Activated naive CD4-positive, alpha-beta T cell treated with anti-CD3 and anti-CD28 coated beads, Interleukin-2, amount 10 ng/mL, durations not matched to agents 7 days and 5 days (primary cell): Measurements from ENCODE around the gene NUMB.
"Not testable (repeated sequence)": the region's sequence is repeated elsewhere in the genome, so short reads cannot be mapped to it uniquely, and the experiment has no call there.

Experiments used
- CTCF ChIA-PET: fragments of 350-600 bp; sonication (Branson Sonifier 250); formaldehyde crosslinking; loops from one replicate; lab custom pipeline; 2021; ENCODE audit warnings: antibody characterized with exemption; lab: Charles Lee
- DNase-seq: peaks from one replicate; pipeline ENCODE4 v3.0.0-alpha.2; 2020
- H3K27ac Mint-ChIP-seq: one replicate; pipeline ENCODE4 v1.8.0; 2021; ENCODE audit warnings: mild to moderate bottlenecking, moderate library complexity, mixed read lengths
- H3K27me3 Mint-ChIP-seq: one replicate; pipeline ENCODE4 v1.8.0; 2021; ENCODE audit warnings: mild to moderate bottlenecking, mixed read lengths
- H3K36me3 Mint-ChIP-seq: one replicate; pipeline ENCODE4 v1.8.0; 2021; ENCODE audit warnings: mixed read lengths
- H3K4me1 Mint-ChIP-seq: one replicate; pipeline ENCODE4 v1.8.0; 2021; ENCODE audit warnings: mixed read lengths
- H3K4me3 Mint-ChIP-seq: one replicate; pipeline ENCODE4 v1.8.0; 2021; ENCODE audit warnings: mild to moderate bottlenecking, moderate library complexity, mixed read lengths
- H3K9me3 Mint-ChIP-seq: one replicate; pipeline ENCODE4 v1.8.0; 2021; ENCODE audit warnings: mixed read lengths

The NUMB gene

GRCh38 chr14:73339846-73340595 is 118.3 kb downstream of the NUMB start:
- CTCF ChIA-PET = no interaction called here
- peaks cover 4% of the 10 kb centered on the region for H3K4me1 Mint-ChIP-seq
- H3K27me3 Mint-ChIP-seq = no peaks in the 10 kb centered on the region

GRCh38 chr14:73339206-73339605 is 119.1 kb downstream of the NUMB start:
- Mint-ChIP-seq H3K27me3 (no peaks in the 10 kb centered on the region), H3K36me3 (peaks cover 2% of the 10 kb centered on the region), H3K27ac (no peak overlapping the region), H3K9me3 (no peaks in the 10 kb centered on the region), H3K4me1 (peaks cover 4% of the 10 kb centered on the region), H3K4me3 (no peak overlapping the region)
- CTCF ChIA-PET = no interaction called here
- no peak for DNase-seq

More at GRCh38 chr14:73339846-73340595, 118.3 kb downstream of the NUMB start:
- no peak for DNase-seq
- Mint-ChIP-seq H3K36me3 (peaks cover 2% of the 10 kb centered on the region), H3K27ac (no peak overlapping the region), H3K4me3 (no peak overlapping the region), H3K9me3 (no peaks in the 10 kb centered on the region)

GRCh38 chr14:73338551-73338950 is 119.8 kb downstream of the NUMB start:
- CTCF ChIA-PET = interaction anchor here (1.1 kb wide), 2 partner anchors 43 to 133 kb away, joined by 3 to 4 read pairs; no protein-coding TSS in a partner anchor
- no peaks in the 10 kb centered on the region for H3K27me3 Mint-ChIP-seq
- peaks cover 4% of the 10 kb centered on the region for H3K4me1 Mint-ChIP-seq
- DNase-seq = no peak
- H3K9me3 Mint-ChIP-seq = no peaks in the 10 kb centered on the region
- H3K27ac Mint-ChIP-seq = no peak overlapping the region
- no peak overlapping the region for H3K4me3 Mint-ChIP-seq
- peaks cover 2% of the 10 kb centered on the region for H3K36me3 Mint-ChIP-seq

GRCh38 chr14:73333031-73333430 is 125.3 kb downstream of the NUMB start:
- H3K4me1 Mint-ChIP-seq = no peaks in the 10 kb centered on the region
- no peak overlapping the region for H3K27ac Mint-ChIP-seq
- H3K4me3 Mint-ChIP-seq = no peak overlapping the region
- H3K27me3 Mint-ChIP-seq = no peaks in the 10 kb centered on the region
- DNase-seq = no peak
- no peaks in the 10 kb centered on the region for H3K9me3 Mint-ChIP-seq
- CTCF ChIA-PET = interaction anchor here (0.6 kb wide), 1 partner anchor 38 kb away, joined by 5 read pairs; no protein-coding TSS in a partner anchor
- H3K36me3 Mint-ChIP-seq = peaks cover 2% of the 10 kb centered on the region

- H3K4me1 Mint-ChIP-seq = peaks cover 41% of the 10 kb centered on the region
- CTCF ChIA-PET = interaction anchor here (0.7 to 1.3 kb wide), 2 partner anchors 30 to 245 kb away, joined by 3 to 4 read pairs; no protein-coding TSS in a partner anchor
- H3K27me3 Mint-ChIP-seq = no peaks in the 10 kb centered on the region
- peaks cover 13% of the 10 kb centered on the region for H3K36me3 Mint-ChIP-seq
- no peaks in the 10 kb centered on the region for H3K9me3 Mint-ChIP-seq
- H3K4me3 Mint-ChIP-seq = peak overlapping the region; percentile 66
- DNase-seq = peak; percentile 48
- peak overlapping the region; percentile 89 for H3K27ac Mint-ChIP-seq
Measured at GRCh38 chr14:73325630-73326299, 132.6 kb downstream of the NUMB start.

- DNase-seq = no peak
- no peaks in the 10 kb centered on the region for H3K27me3 Mint-ChIP-seq
- H3K27ac Mint-ChIP-seq = peak overlapping the region; percentile 89
- H3K4me1 Mint-ChIP-seq = peaks cover 41% of the 10 kb centered on the region
- no peaks in the 10 kb centered on the region for H3K9me3 Mint-ChIP-seq
- CTCF ChIA-PET = interaction anchor here (1.3 kb wide), 1 partner anchor 30 kb away, joined by 4 read pairs; no protein-coding TSS in a partner anchor
- peaks cover 13% of the 10 kb centered on the region for H3K36me3 Mint-ChIP-seq
- peak overlapping the region; percentile 66 for H3K4me3 Mint-ChIP-seq
Measured at GRCh38 chr14:73325063-73325462, 133.3 kb downstream of the NUMB start.

GRCh38 chr14:73324533-73324932 is 133.8 kb downstream of the NUMB start:
- Mint-ChIP-seq H3K4me3 (peak overlapping the region; percentile 66), H3K27ac (no peak overlapping the region), H3K9me3 (no peaks in the 10 kb centered on the region), H3K27me3 (no peaks in the 10 kb centered on the region), H3K4me1 (peaks cover 41% of the 10 kb centered on the region), H3K36me3 (peaks cover 15% of the 10 kb centered on the region)
- CTCF ChIA-PET = no interaction called here
- DNase-seq = no peak

- CTCF ChIA-PET = no interaction called here
- Mint-ChIP-seq H3K36me3 (peaks cover 17% of the 10 kb centered on the region), H3K27ac (no peak overlapping the region), H3K4me1 (peaks cover 41% of the 10 kb centered on the region), H3K27me3 (no peaks in the 10 kb centered on the region), H3K9me3 (no peaks in the 10 kb centered on the region), H3K4me3 (no peak overlapping the region)
- no peak for DNase-seq
Measured at GRCh38 chr14:73323896-73324399, 134.4 kb downstream of the NUMB start.

- no peak overlapping the region for H3K4me3 Mint-ChIP-seq
- H3K27me3 Mint-ChIP-seq = no peaks in the 10 kb centered on the region
- peaks cover 12% of the 10 kb centered on the region for H3K4me1 Mint-ChIP-seq
- CTCF ChIA-PET = no interaction called here
- H3K36me3 Mint-ChIP-seq = no peaks in the 10 kb centered on the region
- H3K9me3 Mint-ChIP-seq = no peaks in the 10 kb centered on the region
- no peak for DNase-seq
- no peak overlapping the region for H3K27ac Mint-ChIP-seq
Measured at GRCh38 chr14:73313151-73313550, 145.2 kb downstream of the NUMB start.

GRCh38 chr14:73312687-73313086 is 145.7 kb downstream of the NUMB start:
- H3K4me1 Mint-ChIP-seq = peaks cover 12% of the 10 kb centered on the region
- H3K36me3 Mint-ChIP-seq = no peaks in the 10 kb centered on the region
- H3K27ac Mint-ChIP-seq = no peak overlapping the region
- CTCF ChIA-PET = no interaction called here
- H3K27me3 Mint-ChIP-seq = no peaks in the 10 kb centered on the region
- no peak overlapping the region for H3K4me3 Mint-ChIP-seq
- H3K9me3 Mint-ChIP-seq = no peaks in the 10 kb centered on the region
- DNase-seq = no peak

GRCh38 chr14:73311708-73312030 is 146.7 kb downstream of the NUMB start:
- Mint-ChIP-seq H3K27me3 (no peaks in the 10 kb centered on the region), H3K4me3 (no peak overlapping the region), H3K4me1 (peaks cover 12% of the 10 kb centered on the region), H3K27ac (no peak overlapping the region), H3K36me3 (no peaks in the 10 kb centered on the region), H3K9me3 (no peaks in the 10 kb centered on the region)
- DNase-seq = no peak
- CTCF ChIA-PET = no interaction called here

GRCh38 chr14:73309207-73309606 is 149.1 kb downstream of the NUMB start:
- H3K4me3 Mint-ChIP-seq, H3K27me3 Mint-ChIP-seq, H3K36me3 Mint-ChIP-seq, CTCF ChIA-PET, DNase-seq, H3K27ac Mint-ChIP-seq, H3K9me3 Mint-ChIP-seq: not testable (repeated sequence)
- peaks cover 12% of the 10 kb centered on the region for H3K4me1 Mint-ChIP-seq

- CTCF ChIA-PET = interaction anchor here (2.7 kb wide), 1 partner anchor 12 kb away, joined by 8 read pairs; no protein-coding TSS in a partner anchor
- H3K27me3 Mint-ChIP-seq = no peaks in the 10 kb centered on the region
- peaks cover 8% of the 10 kb centered on the region for H3K4me1 Mint-ChIP-seq
- H3K27ac Mint-ChIP-seq = no peak overlapping the region
- no peaks in the 10 kb centered on the region for H3K36me3 Mint-ChIP-seq
- no peak for DNase-seq
- H3K4me3 Mint-ChIP-seq = no peak overlapping the region
- H3K9me3 Mint-ChIP-seq = no peaks in the 10 kb centered on the region
Measured at GRCh38 chr14:73307261-73307660, 151.1 kb downstream of the NUMB start.

- CTCF ChIA-PET = interaction anchor here (2.7 kb wide), 1 partner anchor 10 kb away, joined by 8 read pairs; no protein-coding TSS in a partner anchor
- Mint-ChIP-seq H3K4me1 (no peaks in the 10 kb centered on the region), H3K27me3 (no peaks in the 10 kb centered on the region), H3K36me3 (no peaks in the 10 kb centered on the region), H3K27ac (no peak overlapping the region), H3K4me3 (no peak overlapping the region), H3K9me3 (no peaks in the 10 kb centered on the region)
- no peak for DNase-seq
Measured at GRCh38 chr14:73305499-73305898, 152.8 kb downstream of the NUMB start.
